Central memory CD8-positive, alpha-beta T cell (primary cell): ENCODE data around the gene CCDC124.
"Not testable (repeated sequence)": the region's sequence is repeated elsewhere in the genome, so short reads cannot be mapped to it uniquely, and the experiment has no call there.

ENCODE experiments used
- ATAC-seq: fragments of 150-1000 bp; cut with Tn5 transposase; replicated peaks from 2 replicates; pipeline ENCODE4 v1.10.0; 2022; ENCODE audit warnings: mild to moderate bottlenecking, moderate FRiP score, moderate number of reproducible peaks; ENCODE audit not compliant: poor library complexity, severe bottlenecking; ENCODE audit errors: extremely low read depth
- DNase-seq, 2 donors: peaks; one replicate each; pipeline ENCODE4 v3.0.0; 2021; ENCODE audit warnings: low spot score in 2 of 2
- H3K27ac Mint-ChIP-seq: one replicate; pipeline ENCODE4 v1.8.0; 2022; ENCODE audit warnings: low read depth, mild to moderate bottlenecking, moderate library complexity, mixed read lengths
- H3K27me3 Mint-ChIP-seq: one replicate; pipeline ENCODE4 v1.8.0; 2022; ENCODE audit warnings: mixed read lengths
- H3K36me3 Mint-ChIP-seq: one replicate; pipeline ENCODE4 v1.8.0; 2022; ENCODE audit warnings: mild to moderate bottlenecking, moderate library complexity, mixed read lengths; ENCODE audit not compliant: insufficient read depth
- H3K4me1 Mint-ChIP-seq: one replicate; pipeline ENCODE4 v1.8.0; 2022; ENCODE audit warnings: mixed read lengths
- H3K4me3 Mint-ChIP-seq: one replicate; pipeline ENCODE4 v1.8.0; 2022; ENCODE audit warnings: mild to moderate bottlenecking, moderate library complexity, mixed read lengths
- H3K9me3 Mint-ChIP-seq: one replicate; pipeline ENCODE4 v1.8.0; 2022; ENCODE audit warnings: mixed read lengths

The CCDC124 gene

GRCh38 chr19:17985037-17985818 is 52.4 kb downstream of the CCDC124 start:
- Mint-ChIP-seq H3K27ac (no peak overlapping the region), H3K4me1 (no peaks in the 10 kb centered on the region), H3K4me3 (no peak overlapping the region), H3K27me3 (peaks cover 41% of the 10 kb centered on the region), H3K36me3 (peaks cover 1% of the 10 kb centered on the region), H3K9me3 (no peaks in the 10 kb centered on the region)
- no peak for ATAC-seq
- no peak for DNase-seq

GRCh38 chr19:17986569-17986968 is 53.8 kb downstream of the CCDC124 start:
- not testable (repeated sequence) for DNase-seq, ATAC-seq, H3K4me3 Mint-ChIP-seq, H3K27ac Mint-ChIP-seq, H3K9me3 Mint-ChIP-seq, H3K36me3 Mint-ChIP-seq, H3K4me1 Mint-ChIP-seq
- peaks cover 29% of the 10 kb centered on the region for H3K27me3 Mint-ChIP-seq

GRCh38 chr19:17988161-17988560 is 55.3 kb downstream of the CCDC124 start:
- DNase-seq (no peak), ATAC-seq (no peak)
- Mint-ChIP-seq H3K9me3 (no peaks in the 10 kb centered on the region), H3K36me3 (peaks cover 1% of the 10 kb centered on the region), H3K27ac (no peak overlapping the region), H3K27me3 (peaks cover 16% of the 10 kb centered on the region), H3K4me3 (no peak overlapping the region), H3K4me1 (no peaks in the 10 kb centered on the region)

- no peaks in the 10 kb centered on the region for H3K9me3 Mint-ChIP-seq
- H3K36me3 Mint-ChIP-seq = no peaks in the 10 kb centered on the region
- H3K27ac Mint-ChIP-seq = no peak overlapping the region
- no peak overlapping the region for H3K4me3 Mint-ChIP-seq
- ATAC-seq (no peak), DNase-seq (no peak)
- H3K4me1 Mint-ChIP-seq = no peaks in the 10 kb centered on the region
- H3K27me3 Mint-ChIP-seq = peaks cover 14% of the 10 kb centered on the region
Observed at GRCh38 chr19:17989425-17990094, 56.7 kb downstream of the CCDC124 start.

- no peaks in the 10 kb centered on the region for H3K4me1 Mint-ChIP-seq
- H3K9me3 Mint-ChIP-seq = no peaks in the 10 kb centered on the region
- no peaks in the 10 kb centered on the region for H3K36me3 Mint-ChIP-seq
- no peak overlapping the region for H3K27ac Mint-ChIP-seq
- H3K4me3 Mint-ChIP-seq = no peak overlapping the region
- ATAC-seq = no peak
- H3K27me3 Mint-ChIP-seq = no peaks in the 10 kb centered on the region
- no peak for DNase-seq
Observed at GRCh38 chr19:17993076-17993813, 60.4 kb downstream of the CCDC124 start.
